MV-4-11 (cell line): Measurements from ENCODE around the gene C5orf15.

Experiments used
- DNase-seq: peaks from one replicate; lab custom pipeline; 2025; lab: John Stamatoyannopoulos, UW

The C5orf15 gene

GRCh38 chr5:133968204-133968980 is at the start of gene C5orf15:
Gene C5orf15, minus strand, starts transcription at chr5:133968625. Its CDS starts 41 bp downstream, at chr5:133968584.
- peak; percentile 98 for DNase-seq

GRCh38 chr5:134008266-134008749 is 39.9 kb upstream of the C5orf15 start:
- DNase-seq, result no peak

- no peak for DNase-seq
Observed at GRCh38 chr5:134007581-134008265, 39.3 kb upstream of the C5orf15 start.

GRCh38 chr5:134006115-134006514 is 37.7 kb upstream of the C5orf15 start:
- no peak for DNase-seq

- DNase-seq, result no peak
Observed at GRCh38 chr5:134005417-134006061, 37.1 kb upstream of the C5orf15 start.

GRCh38 chr5:134004626-134005416 is 36.4 kb upstream of the C5orf15 start, which contains the start of gene VDAC1:
Gene VDAC1, minus strand, starts transcription at chr5:134004975. Its CDS starts 11,963 bp downstream, at chr5:133993012.
- peak; percentile 66 for DNase-seq

GRCh38 chr5:134003817-134004625 is 35.6 kb upstream of the C5orf15 start:
- DNase-seq, result peak; percentile 35

- no peak for DNase-seq
Observed at GRCh38 chr5:134003064-134003816, 34.8 kb upstream of the C5orf15 start.

GRCh38 chr5:134001938-134002731 is 33.7 kb upstream of the C5orf15 start:
- no peak for DNase-seq

GRCh38 chr5:134000696-134001453 is 32.5 kb upstream of the C5orf15 start:
- no peak for DNase-seq

GRCh38 chr5:134000091-134000511 is 31.7 kb upstream of the C5orf15 start:
- DNase-seq, result no peak

GRCh38 chr5:133998807-133999206 is 30.4 kb upstream of the C5orf15 start:
- no peak for DNase-seq

- no peak for DNase-seq
Observed at GRCh38 chr5:133998042-133998441, 29.6 kb upstream of the C5orf15 start.

GRCh38 chr5:133996683-133997252 is 28.3 kb upstream of the C5orf15 start:
- DNase-seq, result no peak

- no peak for DNase-seq
Observed at GRCh38 chr5:133995883-133996563, 27.6 kb upstream of the C5orf15 start.

- DNase-seq, result no peak
Observed at GRCh38 chr5:133995341-133995740, 26.9 kb upstream of the C5orf15 start.

- DNase-seq, result no peak
Observed at GRCh38 chr5:133994990-133995333, 26.5 kb upstream of the C5orf15 start.
